Uterus (tissue), 2 donors: ENCODE results near the gene MYH15.

Experiments used
- POLR2A ChIP-seq, 2 donors: fragments of 450-650 bp; IDR thresholded peaks; one replicate each; pipeline ENCODE4 v1.6.1; 2016; ENCODE audit warnings: antibody characterized with exemption in 2 of 2, mild to moderate bottlenecking in 1 of 2, moderate library complexity in 1 of 2
- TF ChIP-seq, protein P1 (sequence below), 4 experiments: fragments of 200-600 bp in 2 of 4; fragments of 450-650 bp in 2 of 4; sonication (generic) in 2 of 4; IDR thresholded peaks; one replicate each; pipeline ENCODE4 v1.5.1; 2016 to 2019; ENCODE audit warnings: antibody characterized with exemption in 4 of 4, mild to moderate bottlenecking in 2 of 4, moderate library complexity in 1 of 4

GRCh38 chr3:108548886-108549285 lies 38.5 kb upstream of the MYH15 start:
- TF ChIP-seq, protein P1, sequence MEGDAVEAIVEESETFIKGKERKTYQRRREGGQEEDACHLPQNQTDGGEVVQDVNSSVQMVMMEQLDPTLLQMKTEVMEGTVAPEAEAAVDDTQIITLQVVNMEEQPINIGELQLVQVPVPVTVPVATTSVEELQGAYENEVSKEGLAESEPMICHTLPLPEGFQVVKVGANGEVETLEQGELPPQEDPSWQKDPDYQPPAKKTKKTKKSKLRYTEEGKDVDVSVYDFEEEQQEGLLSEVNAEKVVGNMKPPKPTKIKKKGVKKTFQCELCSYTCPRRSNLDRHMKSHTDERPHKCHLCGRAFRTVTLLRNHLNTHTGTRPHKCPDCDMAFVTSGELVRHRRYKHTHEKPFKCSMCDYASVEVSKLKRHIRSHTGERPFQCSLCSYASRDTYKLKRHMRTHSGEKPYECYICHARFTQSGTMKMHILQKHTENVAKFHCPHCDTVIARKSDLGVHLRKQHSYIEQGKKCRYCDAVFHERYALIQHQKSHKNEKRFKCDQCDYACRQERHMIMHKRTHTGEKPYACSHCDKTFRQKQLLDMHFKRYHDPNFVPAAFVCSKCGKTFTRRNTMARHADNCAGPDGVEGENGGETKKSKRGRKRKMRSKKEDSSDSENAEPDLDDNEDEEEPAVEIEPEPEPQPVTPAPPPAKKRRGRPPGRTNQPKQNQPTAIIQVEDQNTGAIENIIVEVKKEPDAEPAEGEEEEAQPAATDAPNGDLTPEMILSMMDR (IDR thresholded peaks at IDR 0.05): no peak
- TF ChIP-seq POLR2A (IDR thresholded peaks at IDR 0.05): no peak
